Activated T-cell treated with anti-CD3 and anti-CD28 coated beads for 48 hours (primary cell): ENCODE data around the gene RPH3AL.
"Not testable (repeated sequence)": the region's sequence is repeated elsewhere in the genome, so short reads cannot be mapped to it uniquely, and the experiment has no call there.

ENCODE experiments used
- DNase-seq: peaks from one replicate; pipeline ENCODE4 v3.0.0-alpha.2; 2020; ENCODE audit warnings: low read depth

RPH3AL gene

GRCh38 chr17:226108-227077, 126.2 kb downstream of the RPH3AL start:
- no peak for DNase-seq

DNA sequence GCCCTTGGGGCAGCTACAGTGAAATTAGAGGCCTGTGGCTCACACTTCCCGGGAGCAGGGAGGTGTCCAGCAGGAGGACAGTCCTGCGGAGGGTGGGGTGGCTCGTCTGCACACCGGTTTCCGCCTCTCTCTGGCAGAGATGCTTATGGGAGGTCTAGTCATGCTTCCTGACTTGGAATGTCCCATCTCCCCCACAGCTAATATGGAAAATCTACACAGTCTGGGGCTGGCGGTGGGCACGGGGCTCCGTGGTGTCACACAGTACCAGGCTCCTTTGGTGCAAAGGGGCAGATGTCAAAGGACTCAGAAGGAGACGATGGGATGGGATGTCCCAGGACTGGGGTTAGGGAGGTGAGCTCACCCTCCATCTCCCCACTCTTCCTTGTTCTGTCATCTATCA, 127.1 kb downstream of the RPH3AL start:
- no peak for DNase-seq

DNA sequence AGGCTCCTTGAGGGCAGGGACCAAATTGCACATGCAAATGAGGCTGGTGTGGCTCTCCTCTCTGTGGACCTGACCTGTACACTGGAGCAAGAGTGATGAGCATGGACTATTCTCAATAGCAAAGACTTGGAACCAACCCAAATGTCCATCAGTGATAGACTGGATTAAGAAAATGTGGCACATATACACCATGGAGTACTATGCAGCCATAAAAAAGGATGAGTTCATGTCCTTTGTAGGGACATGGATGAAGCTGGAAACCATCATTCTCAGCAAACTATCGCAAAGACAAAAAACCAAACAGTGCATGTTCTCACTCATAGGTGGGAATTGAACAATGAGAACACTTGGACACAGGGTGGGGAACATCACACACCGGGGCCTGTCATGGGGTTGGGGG, 128.0 kb downstream of the RPH3AL start:
- not testable (repeated sequence) for DNase-seq

GRCh38 chr17:223723-224471, 128.7 kb downstream of the RPH3AL start:
- DNase-seq, result no peak

DNA sequence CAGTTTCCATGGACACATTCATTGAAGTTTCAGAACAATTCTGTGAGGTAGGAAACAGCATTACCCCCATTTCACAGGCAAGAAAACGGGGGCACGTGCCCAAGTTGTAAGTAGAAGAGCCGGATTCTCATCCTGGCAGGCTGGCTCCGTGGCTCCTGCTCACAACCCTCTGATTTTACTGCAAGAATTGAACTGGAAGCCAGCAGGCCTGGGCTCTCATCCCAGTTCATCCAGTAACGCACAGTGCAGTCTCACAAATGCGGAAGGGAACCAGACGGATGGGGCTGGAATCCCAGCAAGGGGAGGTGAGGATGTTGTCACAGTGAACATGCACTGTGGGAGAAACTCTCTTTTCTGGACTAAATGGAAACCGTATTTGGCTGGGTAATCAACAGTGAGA, 130.4 kb downstream of the RPH3AL start:
- no peak for DNase-seq

GRCh38 chr17:219696-220095, 132.9 kb downstream of the RPH3AL start:
- DNase-seq, result no peak

GRCh38 chr17:218432-219110, 134.0 kb downstream of the RPH3AL start:
- DNase-seq, result no peak

DNA sequence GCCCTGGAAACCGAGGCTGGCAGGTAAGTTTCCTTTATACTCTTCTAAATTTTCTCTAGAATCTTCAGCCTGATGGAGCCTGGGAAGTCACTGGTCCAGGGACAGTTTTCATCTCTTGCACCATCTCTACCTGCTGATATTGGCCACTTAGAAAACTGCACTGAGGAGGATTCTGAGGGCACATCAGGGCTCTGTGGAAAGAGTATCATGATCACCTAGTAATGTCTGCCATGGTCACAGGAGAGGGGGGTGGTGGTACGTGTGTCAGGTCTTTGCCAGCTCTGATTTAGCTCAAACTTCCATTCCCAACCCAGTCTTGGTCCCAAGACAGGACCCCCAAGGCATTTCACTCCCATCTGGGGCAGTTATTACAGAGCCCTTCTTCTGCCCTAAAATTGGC, 136.0 kb downstream of the RPH3AL start:
- no peak for DNase-seq

DNA sequence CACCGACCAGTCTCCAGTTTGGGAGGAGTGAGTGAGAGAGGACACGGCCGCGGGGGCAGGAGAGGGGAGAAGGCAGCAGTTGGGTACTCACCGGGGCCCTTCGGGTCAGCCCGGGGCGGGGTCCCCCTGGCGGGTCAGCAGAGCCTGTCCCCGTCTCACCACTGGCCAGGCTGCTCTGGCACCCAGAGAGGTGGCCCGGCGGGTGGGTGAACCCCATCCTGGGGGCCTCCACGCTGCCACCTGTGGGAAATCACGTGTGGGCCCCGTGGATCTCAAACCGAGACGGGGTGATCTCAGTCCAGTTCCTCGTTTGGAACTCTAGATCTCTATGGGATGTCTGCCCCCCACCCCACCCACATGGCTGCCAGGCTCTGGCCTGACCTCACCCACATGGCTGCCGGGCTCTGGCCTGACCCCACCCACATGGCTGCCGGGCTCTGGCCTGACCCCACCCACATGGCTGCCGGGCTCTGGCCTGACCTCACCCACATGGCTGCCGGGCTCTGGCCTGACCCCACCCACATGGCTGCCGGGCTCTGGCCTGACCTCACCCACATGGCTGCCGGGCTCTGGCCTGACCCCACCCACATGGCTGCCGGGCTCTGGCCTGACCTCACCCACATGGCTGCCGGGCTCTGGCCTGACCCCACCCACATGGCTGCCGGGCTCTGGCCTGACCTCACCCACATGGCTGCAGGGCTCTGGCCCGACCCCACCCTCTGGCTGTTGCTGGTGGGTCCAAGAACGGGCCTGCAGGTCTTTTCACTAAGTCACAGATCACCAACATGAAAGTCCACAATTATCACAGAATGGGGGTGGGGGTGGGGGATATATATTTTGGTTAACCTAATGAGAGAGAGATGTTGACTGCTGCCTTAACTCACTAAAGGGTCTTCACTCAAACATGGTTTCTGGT, 136.8 kb downstream of the RPH3AL start:
- not testable (repeated sequence) for DNase-seq

- DNase-seq, result no peak
Measured at GRCh38 chr17:214881-215331, 137.7 kb downstream of the RPH3AL start.

DNA sequence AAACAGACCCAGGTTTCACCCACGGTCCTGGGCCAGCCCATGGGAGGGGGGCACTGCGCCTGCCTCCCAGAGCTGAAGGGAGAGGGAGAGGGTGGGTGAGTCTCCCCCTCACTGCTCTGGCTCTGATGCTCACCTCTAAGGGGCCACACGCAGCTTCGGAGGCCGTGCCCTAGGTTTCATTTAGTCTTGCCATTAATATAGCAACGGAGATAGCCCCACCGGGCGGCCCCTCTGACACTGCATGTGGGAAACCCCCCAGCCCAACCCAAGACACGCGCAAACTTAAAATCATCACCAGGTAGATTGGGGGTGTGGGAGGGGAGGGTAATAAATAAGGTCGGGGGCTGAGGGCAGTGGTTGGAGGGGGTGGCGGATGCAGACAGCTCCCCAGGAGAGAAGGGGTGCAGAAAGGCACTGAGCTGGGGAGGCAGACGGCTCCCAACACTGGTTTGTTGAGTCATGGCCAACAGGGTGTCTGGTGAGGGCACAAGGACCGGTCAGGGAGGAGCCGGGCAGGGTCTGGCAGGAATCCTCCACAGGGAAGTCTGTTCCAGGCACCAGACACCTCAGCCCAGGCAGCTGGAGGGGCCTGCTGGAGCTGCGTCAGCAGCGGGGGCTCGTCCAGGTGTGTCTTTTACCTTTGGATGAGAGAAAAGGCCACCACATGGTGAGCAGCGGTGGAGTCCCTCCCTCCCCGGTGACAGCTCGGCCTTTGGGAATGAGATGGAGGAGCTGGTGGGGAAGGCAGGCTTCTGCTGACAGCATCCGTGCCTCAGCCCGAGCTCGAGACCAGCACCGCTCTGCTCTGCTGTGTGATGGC, 139.1 kb downstream of the RPH3AL start:
- DNase-seq, result no peak

- DNase-seq, result no peak
Measured at GRCh38 chr17:210402-210801, 142.2 kb downstream of the RPH3AL start.

DNA sequence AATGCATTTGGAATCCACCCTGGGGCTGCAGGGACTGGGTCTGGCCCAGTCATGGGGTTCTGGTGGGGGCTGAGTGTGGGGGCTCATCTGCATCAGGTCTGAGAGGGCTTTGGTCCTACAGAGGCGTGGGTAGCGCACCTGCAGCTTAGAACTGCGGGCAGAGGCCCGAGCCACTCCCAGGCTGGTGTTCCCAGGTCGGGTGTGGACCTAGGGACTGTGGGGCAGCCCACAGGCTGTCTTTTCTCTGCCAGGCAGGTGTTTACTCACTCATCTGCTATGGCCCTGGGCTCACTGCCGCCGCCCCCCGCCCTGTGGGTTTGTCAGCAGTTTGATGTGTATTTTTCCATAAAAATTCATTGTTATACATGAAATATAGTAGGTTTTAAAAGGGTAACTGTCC, 144.2 kb downstream of the RPH3AL start:
- no peak for DNase-seq

DNA sequence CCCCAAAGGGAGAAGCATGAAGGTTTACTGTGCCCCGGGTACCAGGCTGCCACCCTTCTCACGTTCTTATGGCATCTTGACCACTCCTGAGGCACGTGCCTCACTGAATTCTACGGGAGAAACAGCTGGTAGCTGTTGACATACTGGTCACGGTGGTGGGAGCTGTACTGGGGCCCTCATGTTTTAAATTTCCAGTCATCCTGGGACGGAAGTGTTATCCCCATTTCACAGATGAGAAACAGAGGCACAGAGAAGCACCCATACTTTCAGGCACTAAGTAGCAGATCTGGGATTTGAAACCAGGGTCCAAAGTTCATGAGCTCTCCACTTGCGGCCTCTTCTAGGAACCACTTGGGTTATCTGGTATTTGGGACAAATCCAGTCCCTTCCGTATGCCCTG, 144.8 kb downstream of the RPH3AL start:
- DNase-seq, result no peak

GRCh38 chr17:206941-207560, 145.6 kb downstream of the RPH3AL start:
- DNase-seq, result no peak

DNA sequence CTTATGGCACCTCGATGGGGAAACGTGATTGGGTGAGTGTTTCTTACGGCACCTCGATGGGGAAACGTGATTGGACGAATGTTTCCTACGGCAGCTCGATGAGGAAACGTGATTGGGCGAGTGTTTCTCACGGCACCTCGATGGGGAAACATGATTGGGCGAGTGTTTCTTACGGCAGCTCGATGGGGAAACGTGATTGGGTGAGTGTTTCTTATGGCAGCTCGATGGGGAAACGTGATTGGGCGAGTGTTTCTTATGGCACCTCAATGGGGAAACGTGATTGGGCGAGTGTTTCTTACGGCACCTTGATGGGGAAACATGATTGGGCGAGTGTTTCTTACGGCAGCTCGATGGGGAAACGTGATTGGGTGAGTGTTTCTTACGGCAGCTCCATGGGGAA, 146.1 kb downstream of the RPH3AL start:
- not testable (repeated sequence) for DNase-seq

GRCh38 chr17:205817-206216, 146.8 kb downstream of the RPH3AL start:
- DNase-seq, result no peak

- DNase-seq, result no peak
Measured at GRCh38 chr17:205148-205669, 147.4 kb downstream of the RPH3AL start.

DNA sequence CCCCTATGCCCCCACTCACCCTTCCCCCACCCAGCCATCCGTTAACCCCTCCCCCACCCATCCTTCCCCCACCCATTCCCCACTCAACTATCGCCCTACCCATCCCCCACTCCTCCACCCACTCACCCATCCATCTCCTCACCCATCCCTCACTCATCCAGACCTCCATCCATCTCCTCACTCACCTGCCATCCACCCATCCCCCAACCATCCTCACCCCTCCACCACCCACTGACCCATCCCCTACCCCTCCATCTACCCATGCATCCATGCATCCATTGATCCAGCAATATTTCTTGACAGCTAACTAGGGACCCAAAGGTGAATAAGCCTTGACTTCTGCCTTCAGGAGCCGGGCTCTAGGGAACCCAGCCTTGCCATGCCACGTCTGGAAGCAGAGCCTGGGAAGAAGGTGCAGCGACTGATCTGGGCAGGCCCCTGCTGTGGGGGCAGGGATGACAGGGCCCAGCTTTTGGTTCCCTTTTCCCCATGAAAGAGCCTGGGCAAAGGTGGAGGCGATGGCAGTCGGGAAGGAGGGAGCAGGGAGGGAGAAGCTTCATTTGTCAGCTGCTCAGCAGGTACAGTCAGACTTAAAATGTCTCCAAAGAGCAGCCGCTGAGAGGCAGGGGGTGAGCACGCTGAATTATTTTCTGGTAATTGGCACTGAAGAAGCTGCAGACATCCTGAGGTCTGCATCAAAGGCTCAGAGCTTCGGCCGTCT, 148.0 kb downstream of the RPH3AL start:
- DNase-seq, result no peak
